ENCODE results near the gene MRPL3. TPM values are rescaled to one million over a fixed set of nuclear protein-coding genes. Genes with fewer than 3 reads are reported as not detected.
"Not testable (repeated sequence)": the region's sequence is repeated elsewhere in the genome, so short reads cannot be mapped to it uniquely, and the experiment has no call there.

The MRPL3 gene
- total and polyA plus RNA-seq, 2 donors (not counting 1 experiment from before 2014, with no cell fraction given): 18.5 to 50.1 TPM

DNA sequence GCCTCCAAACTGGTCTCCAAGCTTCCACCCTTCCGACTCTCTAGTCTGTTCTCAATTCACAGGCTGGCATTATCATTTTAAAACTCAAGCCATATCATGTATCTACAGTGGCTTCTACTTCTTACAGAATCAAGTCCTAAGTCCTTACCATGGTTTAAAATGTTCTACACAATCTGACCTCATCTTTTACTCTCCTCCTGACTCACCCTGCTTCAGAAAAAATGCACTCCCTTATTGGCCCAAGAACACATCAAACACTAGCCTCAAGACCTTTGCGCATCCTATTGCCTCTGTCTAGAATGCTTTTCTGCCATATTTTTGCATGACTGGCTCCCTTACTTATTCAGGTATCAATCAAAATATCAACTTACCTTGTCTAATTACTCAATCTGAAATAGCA is 11.0 kb downstream of the MRPL3 start:
- H3K9me3 ChIP-seq (ENCODE audit: control extremely low read depth in 1 of 3, control insufficient read depth in 2 of 3, insufficient read depth in 1 of 3, low read length in 2 of 3): no peaks in the 10 kb centered on the region
- Mint-ChIP-seq H3K4me1 (no peaks in the 10 kb centered on the region), H3K27me3 (no peaks in the 10 kb centered on the region), H3K9me3 (ENCODE audit: insufficient read depth) (no peaks in the 10 kb centered on the region), H3K27ac (no peak overlapping the region), H3K4me3 (no peak overlapping the region)
- no peak overlapping the region for H2AFZ ChIP-seq (ENCODE audit: insufficient read depth, low read depth, low read length, poor library complexity, severe bottlenecking)
- TF ChIP-seq, protein P1, sequence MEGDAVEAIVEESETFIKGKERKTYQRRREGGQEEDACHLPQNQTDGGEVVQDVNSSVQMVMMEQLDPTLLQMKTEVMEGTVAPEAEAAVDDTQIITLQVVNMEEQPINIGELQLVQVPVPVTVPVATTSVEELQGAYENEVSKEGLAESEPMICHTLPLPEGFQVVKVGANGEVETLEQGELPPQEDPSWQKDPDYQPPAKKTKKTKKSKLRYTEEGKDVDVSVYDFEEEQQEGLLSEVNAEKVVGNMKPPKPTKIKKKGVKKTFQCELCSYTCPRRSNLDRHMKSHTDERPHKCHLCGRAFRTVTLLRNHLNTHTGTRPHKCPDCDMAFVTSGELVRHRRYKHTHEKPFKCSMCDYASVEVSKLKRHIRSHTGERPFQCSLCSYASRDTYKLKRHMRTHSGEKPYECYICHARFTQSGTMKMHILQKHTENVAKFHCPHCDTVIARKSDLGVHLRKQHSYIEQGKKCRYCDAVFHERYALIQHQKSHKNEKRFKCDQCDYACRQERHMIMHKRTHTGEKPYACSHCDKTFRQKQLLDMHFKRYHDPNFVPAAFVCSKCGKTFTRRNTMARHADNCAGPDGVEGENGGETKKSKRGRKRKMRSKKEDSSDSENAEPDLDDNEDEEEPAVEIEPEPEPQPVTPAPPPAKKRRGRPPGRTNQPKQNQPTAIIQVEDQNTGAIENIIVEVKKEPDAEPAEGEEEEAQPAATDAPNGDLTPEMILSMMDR (IDR thresholded peaks at IDR 0.05): no peak
- TF ChIP-seq EZH2 (IDR thresholded peaks at IDR 0.05; ENCODE audit: borderline replicate concordance, insufficient read depth, low read depth, low read length, poor library complexity, severe bottlenecking): no peak
- peaks cover 8% of the 10 kb centered on the region for H3K79me2 ChIP-seq (ENCODE audit: control insufficient read depth, insufficient read depth, low read length)
- no peak overlapping the region for H3K4me2 ChIP-seq (replicated peaks; ENCODE audit: low read depth, low read length, poor library complexity, severe bottlenecking)
- no peak overlapping the region for H3K9ac ChIP-seq (ENCODE audit: low read length)
- H3K4me3 ChIP-seq (ENCODE audit: control extremely low read depth in 1 of 5, extremely low read depth in 1 of 5, insufficient read depth in 1 of 5, low read depth in 2 of 5, low read length in 4 of 5): no peak overlapping the region
- H3K27me3 ChIP-seq (replicated peaks in 1 of 4; ENCODE audit: control extremely low read depth in 1 of 4, control insufficient read depth in 3 of 4, insufficient read depth in 4 of 4, low read length in 3 of 4): no peaks in the 10 kb centered on the region
- intact Hi-C loops (cut with micrococcal nuclease): no loop called here
- H3K4me1 ChIP-seq (ENCODE audit: control insufficient read depth in 2 of 2, insufficient read depth in 2 of 2, low read length in 2 of 2): no peaks in the 10 kb centered on the region
- ChIA-PET POLR2A (no interaction called here), CTCF (no interaction called here)
- no peak for DNase-seq
- ATAC-seq (ENCODE audit: low read depth): no peak
- H3K36me3 ChIP-seq (replicated peaks in 1 of 2; ENCODE audit: control extremely low read depth in 1 of 2, control insufficient read depth in 1 of 2, extremely low read depth in 1 of 2, insufficient read depth in 2 of 2, low read length in 1 of 2): peaks cover 0 to 51% of the 10 kb centered on the region in 2 experiments
- H4K20me1 ChIP-seq (ENCODE audit: control insufficient read depth, insufficient read depth, low read length, poor library complexity, severe bottlenecking): peaks cover 8% of the 10 kb centered on the region
- no peak overlapping the region for H3K27ac ChIP-seq (ENCODE audit: low read length in 2 of 2)
- WGBS (ENCODE audit: insufficient coverage): 100% methylated on average over 2 of the region's 2 CpGs

DNA sequence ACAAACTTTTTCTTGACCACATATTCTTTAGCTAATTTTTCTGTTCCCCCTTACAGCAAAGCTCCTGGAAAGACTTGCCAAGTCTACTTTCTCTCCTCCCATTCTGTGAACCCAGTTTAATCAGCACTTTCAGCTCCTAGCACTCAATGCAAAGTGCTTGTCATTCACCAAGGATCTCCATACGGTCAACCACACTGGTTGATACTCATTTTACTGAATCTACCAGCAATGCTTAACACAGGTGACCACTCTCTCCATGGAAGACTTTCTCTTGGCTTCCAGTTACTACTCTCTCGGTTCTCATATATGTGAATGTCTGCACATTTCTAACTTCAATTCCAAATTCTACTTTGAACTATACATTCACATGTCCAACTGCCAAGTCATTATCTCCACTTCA is 11.7 kb downstream of the MRPL3 start:
- Histone ChIP-seq H2AFZ (ENCODE audit: insufficient read depth, low read depth, low read length, poor library complexity, severe bottlenecking) (no peak overlapping the region), H3K4me2 (replicated peaks; ENCODE audit: low read depth, low read length, poor library complexity, severe bottlenecking) (no peak overlapping the region), H3K4me3 (ENCODE audit: control extremely low read depth in 1 of 5, extremely low read depth in 1 of 5, insufficient read depth in 1 of 5, low read depth in 2 of 5, low read length in 4 of 5) (no peak overlapping the region), H3K27ac (ENCODE audit: low read length in 2 of 2) (no peak overlapping the region), H3K9ac (ENCODE audit: low read length) (no peak overlapping the region), H4K20me1 (ENCODE audit: control insufficient read depth, insufficient read depth, low read length, poor library complexity, severe bottlenecking) (peaks cover 4% of the 10 kb centered on the region), H3K4me1 (ENCODE audit: control insufficient read depth in 2 of 2, insufficient read depth in 2 of 2, low read length in 2 of 2) (no peaks in the 10 kb centered on the region), H3K36me3 (replicated peaks in 1 of 2; ENCODE audit: control extremely low read depth in 1 of 2, control insufficient read depth in 1 of 2, extremely low read depth in 1 of 2, insufficient read depth in 2 of 2, low read length in 1 of 2) (peaks cover 0 to 46% of the 10 kb centered on the region in 2 experiments), H3K27me3 (replicated peaks in 1 of 4; ENCODE audit: control extremely low read depth in 1 of 4, control insufficient read depth in 3 of 4, insufficient read depth in 4 of 4, low read length in 3 of 4) (no peaks in the 10 kb centered on the region), H3K79me2 (ENCODE audit: control insufficient read depth, insufficient read depth, low read length) (peaks cover 4% of the 10 kb centered on the region), H3K9me3 (ENCODE audit: control extremely low read depth in 1 of 3, control insufficient read depth in 2 of 3, insufficient read depth in 1 of 3, low read length in 2 of 3) (no peaks in the 10 kb centered on the region)
- ChIA-PET CTCF (interaction anchor here (1.0 kb wide), 1 partner anchor 16 kb away, joined by 3 read pairs; no protein-coding TSS in a partner anchor), POLR2A (no interaction called here)
- ATAC-seq (ENCODE audit: low read depth) (no peak), DNase-seq (no peak)
- no peaks in the 10 kb centered on the region for H3K9me3 Mint-ChIP-seq (ENCODE audit: insufficient read depth)
- no peak overlapping the region for H3K4me3 Mint-ChIP-seq
- WGBS (ENCODE audit: insufficient coverage): 96% methylated on average over 2 of the region's 2 CpGs
- no peak overlapping the region for H3K27ac Mint-ChIP-seq
- H3K4me1 Mint-ChIP-seq: peaks cover 4% of the 10 kb centered on the region
- no peaks in the 10 kb centered on the region for H3K27me3 Mint-ChIP-seq
- TF ChIP-seq, protein P1 (IDR thresholded peaks at IDR 0.05): no peak
- TF ChIP-seq EZH2 (IDR thresholded peaks at IDR 0.05; ENCODE audit: borderline replicate concordance, insufficient read depth, low read depth, low read length, poor library complexity, severe bottlenecking): no peak
- intact Hi-C loops (cut with micrococcal nuclease): no loop called here

DNA sequence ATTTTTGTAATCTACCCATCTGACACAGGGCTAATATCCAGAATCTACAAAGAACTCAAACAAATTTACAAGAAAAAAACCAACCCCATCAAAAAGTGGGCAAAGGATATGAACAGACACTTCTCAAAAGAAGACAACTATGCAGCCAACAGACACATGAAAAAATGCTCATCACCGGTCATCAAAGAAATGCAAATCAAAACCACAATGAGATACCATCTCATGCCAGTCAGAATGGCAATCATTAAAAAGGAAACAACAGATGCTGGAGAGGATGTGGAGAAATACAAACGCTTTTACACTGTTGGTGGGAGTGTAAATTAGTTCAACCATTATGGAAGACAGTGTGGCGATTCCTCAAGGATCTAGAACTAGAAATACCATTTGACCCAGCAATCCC is 16.2 kb downstream of the MRPL3 start:
- CTCF ChIA-PET; H3K4me3 ChIP-seq (ENCODE audit: control extremely low read depth in 1 of 5, extremely low read depth in 1 of 5, insufficient read depth in 1 of 5, low read depth in 2 of 5, low read length in 4 of 5); ATAC-seq (ENCODE audit: low read depth); H3K27me3 ChIP-seq (replicated peaks in 1 of 4; ENCODE audit: control extremely low read depth in 1 of 4, control insufficient read depth in 3 of 4, insufficient read depth in 4 of 4, low read length in 3 of 4); intact Hi-C loops (cut with micrococcal nuclease); H3K9me3 Mint-ChIP-seq (ENCODE audit: insufficient read depth); H3K9me3 ChIP-seq (ENCODE audit: control extremely low read depth in 1 of 3, control insufficient read depth in 2 of 3, insufficient read depth in 1 of 3, low read length in 2 of 3); H3K4me2 ChIP-seq (replicated peaks; ENCODE audit: low read depth, low read length, poor library complexity, severe bottlenecking); DNase-seq; H4K20me1 ChIP-seq (ENCODE audit: control insufficient read depth, insufficient read depth, low read length, poor library complexity, severe bottlenecking); H3K9ac ChIP-seq (ENCODE audit: low read length); H3K27ac ChIP-seq (ENCODE audit: low read length in 2 of 2); POLR2A ChIA-PET; H3K4me3 Mint-ChIP-seq; H3K79me2 ChIP-seq (ENCODE audit: control insufficient read depth, insufficient read depth, low read length); H2AFZ ChIP-seq (ENCODE audit: insufficient read depth, low read depth, low read length, poor library complexity, severe bottlenecking); H3K4me1 ChIP-seq (ENCODE audit: control insufficient read depth in 2 of 2, insufficient read depth in 2 of 2, low read length in 2 of 2); H3K27ac Mint-ChIP-seq; H3K27me3 Mint-ChIP-seq: not testable (repeated sequence)
- H3K4me1 Mint-ChIP-seq: peaks cover 10% of the 10 kb centered on the region
- WGBS (ENCODE audit: insufficient coverage): no CpG with 5 or more reads among the region's 3 CpGs
- H3K36me3 ChIP-seq (replicated peaks in 1 of 2; ENCODE audit: control extremely low read depth in 1 of 2, control insufficient read depth in 1 of 2, extremely low read depth in 1 of 2, insufficient read depth in 2 of 2, low read length in 1 of 2): peaks cover 0 to 34% of the 10 kb centered on the region in 2 experiments
